Measurements from ENCODE around the gene GKN1.

GKN1 gene

GRCh38 chr2:69020496-69021426 lies 46.3 kb downstream of the GKN1 start:
- WGBS (ENCODE audit: extremely low coverage, insufficient coverage, insufficient read length) = no CpG with 5 or more reads among the region's 8 CpGs

GRCh38 chr2:69021727-69022126 lies 47.3 kb downstream of the GKN1 start:
- H4K12ac ChIP-seq (ENCODE audit: low read depth, low read length) = no peak overlapping the region
- H3K79me2 ChIP-seq (ENCODE audit: control insufficient read depth, insufficient read depth, low read length, poor library complexity) = no peaks in the 10 kb centered on the region
- H2AK5ac ChIP-seq (ENCODE audit: low read length) = no peak overlapping the region
- no peak overlapping the region for H3K4me2 ChIP-seq (ENCODE audit: low read length)
- no peak overlapping the region for H3K18ac ChIP-seq (ENCODE audit: low read length)
- no peak overlapping the region for H4K8ac ChIP-seq (ENCODE audit: low read depth, low read length)
- H3K9me3 ChIP-seq (ENCODE audit: insufficient read depth, low read depth, low read length) = no peaks in the 10 kb centered on the region
- H3K79me1 ChIP-seq (ENCODE audit: low read length) = no peaks in the 10 kb centered on the region
- no peaks in the 10 kb centered on the region for H3K36me3 ChIP-seq (ENCODE audit: control insufficient read depth in 1 of 2, insufficient read depth in 2 of 2, low read length in 2 of 2)
- no peaks in the 10 kb centered on the region for H3K27me3 ChIP-seq (ENCODE audit: insufficient read depth, low read length)
- no peak overlapping the region for H3K4me3 ChIP-seq (ENCODE audit: low read depth, low read length)
- DNase-seq = no peak
- H3K4me1 ChIP-seq (ENCODE audit: control insufficient read depth in 1 of 2, insufficient read depth in 2 of 2, low read length in 2 of 2) = peaks cover 0 to 2% of the 10 kb centered on the region in 2 experiments
- WGBS (ENCODE audit: extremely low coverage, insufficient coverage, insufficient read length) = no CpG with 5 or more reads among the region's 4 CpGs
- no peak overlapping the region for H3K23ac ChIP-seq (ENCODE audit: low read length)
- H2AFZ ChIP-seq (ENCODE audit: insufficient read depth, low read length, poor library complexity) = no peak overlapping the region
- H3K14ac ChIP-seq (ENCODE audit: low read length) = no peak overlapping the region
- no peak overlapping the region for H2BK12ac ChIP-seq (ENCODE audit: low read length)
- H4K91ac ChIP-seq (ENCODE audit: low read depth, low read length) = no peak overlapping the region
- no peak overlapping the region for H3K9ac ChIP-seq (ENCODE audit: low read length)
- no peak overlapping the region for H3K27ac ChIP-seq (ENCODE audit: low read depth, low read length)
- no peak overlapping the region for H2BK5ac ChIP-seq (ENCODE audit: low read depth, low read length, poor library complexity)
- H2BK120ac ChIP-seq (ENCODE audit: insufficient read depth, low read length, poor library complexity) = no peak overlapping the region
- H3K4ac ChIP-seq (ENCODE audit: low read depth, low read length) = no peak overlapping the region

More at GRCh38 chr2:69020496-69021426, 46.3 kb downstream of the GKN1 start:
- no peak overlapping the region for H3K4ac ChIP-seq (ENCODE audit: low read depth, low read length)
- no peak overlapping the region for H3K9ac ChIP-seq (ENCODE audit: low read length)
- no peaks in the 10 kb centered on the region for H3K27me3 ChIP-seq (ENCODE audit: insufficient read depth, low read length)
- H3K4me1 ChIP-seq (ENCODE audit: control insufficient read depth in 1 of 2, insufficient read depth in 2 of 2, low read length in 2 of 2) = peaks cover 0 to 2% of the 10 kb centered on the region in 2 experiments
- no peak overlapping the region for H3K4me2 ChIP-seq (ENCODE audit: low read length)
- DNase-seq = no peak
- no peak overlapping the region for H4K8ac ChIP-seq (ENCODE audit: low read depth, low read length)
- no peaks in the 10 kb centered on the region for H3K79me2 ChIP-seq (ENCODE audit: control insufficient read depth, insufficient read depth, low read length, poor library complexity)
- H2BK120ac ChIP-seq (ENCODE audit: insufficient read depth, low read length, poor library complexity) = no peak overlapping the region
- H3K18ac ChIP-seq (ENCODE audit: low read length) = no peak overlapping the region
- H3K79me1 ChIP-seq (ENCODE audit: low read length) = no peaks in the 10 kb centered on the region
- no peak overlapping the region for H2BK12ac ChIP-seq (ENCODE audit: low read length)
- H3K4me3 ChIP-seq (ENCODE audit: low read depth, low read length) = no peak overlapping the region
- H3K9me3 ChIP-seq (ENCODE audit: insufficient read depth, low read depth, low read length) = no peaks in the 10 kb centered on the region
- H3K36me3 ChIP-seq (ENCODE audit: control insufficient read depth in 1 of 2, insufficient read depth in 2 of 2, low read length in 2 of 2) = no peaks in the 10 kb centered on the region
- no peak overlapping the region for H4K91ac ChIP-seq (ENCODE audit: low read depth, low read length)
- no peak overlapping the region for H2AK5ac ChIP-seq (ENCODE audit: low read length)
- H3K23ac ChIP-seq (ENCODE audit: low read length) = no peak overlapping the region
- no peak overlapping the region for H3K14ac ChIP-seq (ENCODE audit: low read length)
- no peak overlapping the region for H3K27ac ChIP-seq (ENCODE audit: low read depth, low read length)
- no peak overlapping the region for H2AFZ ChIP-seq (ENCODE audit: insufficient read depth, low read length, poor library complexity)
- H2BK5ac ChIP-seq (ENCODE audit: low read depth, low read length, poor library complexity) = no peak overlapping the region
- no peak overlapping the region for H4K12ac ChIP-seq (ENCODE audit: low read depth, low read length)

GRCh38 chr2:69022548-69022947 lies 48.1 kb downstream of the GKN1 start:
- H3K9ac ChIP-seq (ENCODE audit: low read length) = no peak overlapping the region
- H3K4me1 ChIP-seq (ENCODE audit: control insufficient read depth in 1 of 2, insufficient read depth in 2 of 2, low read length in 2 of 2) = peaks cover 0 to 3% of the 10 kb centered on the region in 2 experiments
- H3K27ac ChIP-seq (ENCODE audit: low read depth, low read length) = no peak overlapping the region
- DNase-seq = no peak
- no peak overlapping the region for H2BK12ac ChIP-seq (ENCODE audit: low read length)
- no peaks in the 10 kb centered on the region for H3K27me3 ChIP-seq (ENCODE audit: insufficient read depth, low read length)
- H4K91ac ChIP-seq (ENCODE audit: low read depth, low read length) = no peak overlapping the region
- H2BK120ac ChIP-seq (ENCODE audit: insufficient read depth, low read length, poor library complexity) = no peak overlapping the region
- H3K36me3 ChIP-seq (ENCODE audit: control insufficient read depth in 1 of 2, insufficient read depth in 2 of 2, low read length in 2 of 2) = no peaks in the 10 kb centered on the region
- H4K8ac ChIP-seq (ENCODE audit: low read depth, low read length) = no peak overlapping the region
- H3K4ac ChIP-seq (ENCODE audit: low read depth, low read length) = no peak overlapping the region
- no peaks in the 10 kb centered on the region for H3K79me2 ChIP-seq (ENCODE audit: control insufficient read depth, insufficient read depth, low read length, poor library complexity)
- no peaks in the 10 kb centered on the region for H3K79me1 ChIP-seq (ENCODE audit: low read length)
- no peak overlapping the region for H2AK5ac ChIP-seq (ENCODE audit: low read length)
- H2AFZ ChIP-seq (ENCODE audit: insufficient read depth, low read length, poor library complexity) = no peak overlapping the region
- no peak overlapping the region for H2BK5ac ChIP-seq (ENCODE audit: low read depth, low read length, poor library complexity)
- H3K14ac ChIP-seq (ENCODE audit: low read length) = no peak overlapping the region
- no CpG with 5 or more reads among the region's 1 CpG for WGBS (ENCODE audit: extremely low coverage, insufficient coverage, insufficient read length)
- H3K9me3 ChIP-seq (ENCODE audit: insufficient read depth, low read depth, low read length) = no peaks in the 10 kb centered on the region
- no peak overlapping the region for H3K4me3 ChIP-seq (ENCODE audit: low read depth, low read length)
- H4K12ac ChIP-seq (ENCODE audit: low read depth, low read length) = no peak overlapping the region
- H3K18ac ChIP-seq (ENCODE audit: low read length) = no peak overlapping the region
- H3K23ac ChIP-seq (ENCODE audit: low read length) = no peak overlapping the region
- H3K4me2 ChIP-seq (ENCODE audit: low read length) = no peak overlapping the region

- no peak overlapping the region for H2AFZ ChIP-seq (ENCODE audit: insufficient read depth, low read length, poor library complexity)
- no peak overlapping the region for H3K4me3 ChIP-seq (ENCODE audit: low read depth, low read length)
- no peaks in the 10 kb centered on the region for H3K36me3 ChIP-seq (ENCODE audit: control insufficient read depth in 1 of 2, insufficient read depth in 2 of 2, low read length in 2 of 2)
- no peak overlapping the region for H2AK5ac ChIP-seq (ENCODE audit: low read length)
- no peaks in the 10 kb centered on the region for H3K9me3 ChIP-seq (ENCODE audit: insufficient read depth, low read depth, low read length)
- H3K4ac ChIP-seq (ENCODE audit: low read depth, low read length) = no peak overlapping the region
- no CpG with 5 or more reads among the region's 2 CpGs for WGBS (ENCODE audit: extremely low coverage, insufficient coverage, insufficient read length)
- peaks cover 0 to 3% of the 10 kb centered on the region in 2 experiments for H3K4me1 ChIP-seq (ENCODE audit: control insufficient read depth in 1 of 2, insufficient read depth in 2 of 2, low read length in 2 of 2)
- H3K27ac ChIP-seq (ENCODE audit: low read depth, low read length) = no peak overlapping the region
- no peak overlapping the region for H4K91ac ChIP-seq (ENCODE audit: low read depth, low read length)
- no peak overlapping the region for H4K8ac ChIP-seq (ENCODE audit: low read depth, low read length)
- H2BK12ac ChIP-seq (ENCODE audit: low read length) = no peak overlapping the region
- no peak overlapping the region for H4K12ac ChIP-seq (ENCODE audit: low read depth, low read length)
- H3K79me2 ChIP-seq (ENCODE audit: control insufficient read depth, insufficient read depth, low read length, poor library complexity) = no peaks in the 10 kb centered on the region
- no peak overlapping the region for H3K18ac ChIP-seq (ENCODE audit: low read length)
- DNase-seq = no peak
- no peak overlapping the region for H3K14ac ChIP-seq (ENCODE audit: low read length)
- H2BK5ac ChIP-seq (ENCODE audit: low read depth, low read length, poor library complexity) = no peak overlapping the region
- H3K4me2 ChIP-seq (ENCODE audit: low read length) = no peak overlapping the region
- H3K79me1 ChIP-seq (ENCODE audit: low read length) = no peaks in the 10 kb centered on the region
- no peak overlapping the region for H3K23ac ChIP-seq (ENCODE audit: low read length)
- no peak overlapping the region for H3K9ac ChIP-seq (ENCODE audit: low read length)
- no peak overlapping the region for H2BK120ac ChIP-seq (ENCODE audit: insufficient read depth, low read length, poor library complexity)
- no peaks in the 10 kb centered on the region for H3K27me3 ChIP-seq (ENCODE audit: insufficient read depth, low read length)
Observed at GRCh38 chr2:69023236-69023635, 48.8 kb downstream of the GKN1 start.

All from trophoblast cell (in vitro differentiated cells and primary cell).